LNCaP clone FGC (cell line): Measurements from ENCODE around the gene MFNG.
A peak's percentile ranks its signal among the peaks of the same experiment; 100 is the strongest.

Source experiments
- DNase-seq: peaks from one replicate; pipeline ENCODE4 v3.0.0-alpha.2; 2011; ENCODE audit warnings: low read depth
- H3K4me3 ChIP-seq: 2 replicates; pipeline ENCODE4 v1.5.1; 2011; ENCODE audit warnings: mild to moderate bottlenecking, low read depth, low read length, control low read depth
- CTCF ChIP-seq: IDR thresholded peaks from 2 replicates; pipeline ENCODE4 v1.5.1; 2012; ENCODE audit warnings: mild to moderate bottlenecking; ENCODE audit not compliant: control insufficient read depth, insufficient read depth; ENCODE audit errors: extremely low read depth

Gene MFNG

DNA sequence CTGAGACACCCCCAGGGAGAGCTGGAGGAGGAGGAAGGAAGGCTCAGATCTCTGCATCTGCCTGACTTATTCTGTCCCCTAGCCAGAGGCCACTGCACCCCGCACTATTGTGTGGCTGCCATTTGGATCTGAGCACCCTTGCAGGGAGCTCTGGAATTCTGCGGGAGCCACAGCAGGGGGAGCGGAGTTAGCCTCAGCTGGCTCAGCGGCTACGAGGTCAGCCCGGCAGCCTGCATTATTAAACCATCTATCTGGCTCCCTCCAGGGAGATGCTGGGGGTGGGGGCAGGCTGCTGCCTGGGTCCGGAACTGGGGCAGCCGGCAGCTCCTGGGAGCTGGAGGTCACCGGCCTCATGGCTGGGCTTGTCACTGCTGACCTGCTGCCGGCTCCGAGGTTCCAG is 52.4 kb downstream of the MFNG start:
- DNase-seq, result no peak
- TF ChIP-seq CTCF, result no peak
- no peak overlapping the region for H3K4me3 ChIP-seq

- TF ChIP-seq CTCF, result no peak
- no peak for DNase-seq
- no peak overlapping the region for H3K4me3 ChIP-seq
Measured at GRCh38 chr22:37432708-37433054, 53.5 kb downstream of the MFNG start.

GRCh38 chr22:37431801-37432707 is 54.1 kb downstream of the MFNG start:
- no peak overlapping the region for H3K4me3 ChIP-seq
- no peak for TF ChIP-seq CTCF
- DNase-seq, result no peak

DNA sequence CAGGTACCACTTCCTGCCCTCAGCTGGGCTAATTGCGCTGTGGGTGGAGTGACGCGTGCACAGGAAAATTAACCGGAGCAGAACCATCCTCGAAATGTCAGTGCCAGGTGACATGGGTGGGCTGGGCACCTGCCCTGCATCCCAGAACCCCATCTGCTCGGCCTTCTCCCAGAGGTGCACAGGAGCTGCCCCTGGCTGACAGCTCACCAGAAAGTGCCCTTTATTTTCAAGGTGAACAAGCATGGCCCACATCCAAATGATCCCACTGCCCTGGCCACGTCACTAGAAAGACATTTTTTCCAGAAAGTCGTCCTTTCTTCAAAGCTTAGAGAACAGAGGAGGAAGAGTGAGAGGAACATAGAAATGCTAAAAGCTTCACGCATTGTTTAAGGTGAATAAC is 54.8 kb downstream of the MFNG start:
- DNase-seq, result no peak
- TF ChIP-seq CTCF, result no peak

DNA sequence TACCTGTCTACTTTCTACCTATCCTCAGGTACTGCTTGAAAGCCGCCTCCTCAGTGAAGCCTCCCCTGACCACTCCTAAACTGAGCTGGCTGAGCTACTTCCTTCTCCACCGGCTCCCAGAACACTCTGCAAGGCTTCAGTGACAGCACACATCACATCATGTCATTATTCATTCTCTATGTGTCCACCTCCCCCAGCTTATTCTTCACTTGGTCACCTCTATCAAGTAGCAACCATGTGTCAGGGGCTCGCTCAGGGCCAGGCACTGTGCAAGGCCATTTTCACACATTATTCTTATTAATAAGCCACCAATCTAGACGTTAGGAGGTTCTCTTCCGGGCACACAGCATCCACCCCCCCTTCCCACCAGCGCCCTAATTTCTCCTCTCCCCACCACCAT is 55.2 kb downstream of the MFNG start:
- no peak for TF ChIP-seq CTCF
- DNase-seq, result no peak
- no peak overlapping the region for H3K4me3 ChIP-seq

More for the DNA sequence above, 54.8 kb downstream of the MFNG start:
- H3K4me3 ChIP-seq, result no peak overlapping the region

- peak; percentile 65 for TF ChIP-seq CTCF
- no peak for DNase-seq
- no peak overlapping the region for H3K4me3 ChIP-seq
Measured at GRCh38 chr22:37428649-37429586, 57.3 kb downstream of the MFNG start.
